GM23338 (cell line): ENCODE measurements around the gene CARHSP1. TPM values are rescaled to one million over a fixed set of nuclear protein-coding genes. Genes with fewer than 3 reads are reported as not detected.

Experiments
- ATAC-seq: fragments of 200-7000 bp; cut with Tn5 transposase; 3 replicates; pipeline ENCODE4 v1.9.1; 2020
- DNase-seq: peaks from one replicate; pipeline ENCODE4 v3.0.0-alpha.2; 2015; ENCODE audit warnings: low spot score
- H2AFZ ChIP-seq: fragments of 200-600 bp; sonication (generic); 2 replicates; pipeline ENCODE4 v1.8.0; 2016; ENCODE audit warnings: antibody characterized with exemption, mild to moderate bottlenecking, moderate library complexity
- H3F3A ChIP-seq: fragments of 200-600 bp; sonication (generic); replicated peaks from 2 replicates; pipeline ENCODE4 v1.8.0; 2017; ENCODE audit warnings: antibody characterized with exemption, mixed run types, low read depth
- H3K27ac ChIP-seq: fragments of 200-600 bp; sonication (generic); 2 replicates; pipeline ENCODE4 v1.6.1; 2016; ENCODE audit warnings: low read depth
- H3K27me3 ChIP-seq: fragments of 200-600 bp; sonication (generic); 2 replicates; pipeline ENCODE4 v1.8.0; 2016; ENCODE audit warnings: mild to moderate bottlenecking, mixed run types, moderate library complexity; ENCODE audit not compliant: insufficient read depth
- H3K36me3 ChIP-seq: fragments of 200-600 bp; sonication (generic); 2 replicates; pipeline ENCODE4 v1.8.0; 2016; ENCODE audit warnings: mild to moderate bottlenecking; ENCODE audit not compliant: insufficient read depth
- H3K4me1 ChIP-seq: fragments of 200-600 bp; sonication (generic); 2 replicates; pipeline ENCODE4 v1.8.0; 2016; ENCODE audit warnings: mild to moderate bottlenecking, moderate library complexity; ENCODE audit not compliant: insufficient read depth
- H3K4me2 ChIP-seq: fragments of 200-600 bp; sonication (generic); 2 replicates; pipeline ENCODE4 v1.7.1; 2017; ENCODE audit warnings: mixed run types
- H3K4me3 ChIP-seq: fragments of 200-600 bp; sonication (generic); 2 replicates; pipeline ENCODE4 v1.6.1; 2016; ENCODE audit warnings: mixed run types
- H3K79me2 ChIP-seq: fragments of 200-600 bp; sonication (generic); replicated peaks from 2 replicates; pipeline ENCODE4 v1.8.0; 2017; ENCODE audit warnings: mild to moderate bottlenecking; ENCODE audit not compliant: insufficient read depth
- H3K9me2 ChIP-seq: fragments of 200-600 bp; sonication (generic); 2 replicates; pipeline ENCODE4 v1.8.0; 2017; ENCODE audit not compliant: insufficient read depth
- H4K20me1 ChIP-seq: fragments of 200-600 bp; sonication (generic); replicated peaks from 2 replicates; pipeline ENCODE4 v1.8.0; 2017; ENCODE audit warnings: mild to moderate bottlenecking; ENCODE audit not compliant: insufficient read depth
- H3K27ac Mint-ChIP-seq: 2 replicates; pipeline ENCODE4 v1.8.0; 2020; ENCODE audit warnings: inconsistent platforms, mild to moderate bottlenecking, moderate library complexity, mixed read lengths
- H3K27me3 Mint-ChIP-seq: 3 replicates; pipeline ENCODE4 v1.8.0; 2022; ENCODE audit warnings: low read depth, mild to moderate bottlenecking, moderate library complexity, mixed read lengths, inconsistent platforms; ENCODE audit not compliant: insufficient read depth, poor library complexity
- H3K36me3 Mint-ChIP-seq: 3 replicates; pipeline ENCODE4 v1.8.0; 2021; ENCODE audit warnings: low read depth, mild to moderate bottlenecking, inconsistent platforms, moderate library complexity, mixed read lengths
- H3K4me1 Mint-ChIP-seq: 3 replicates; pipeline ENCODE4 v1.8.0; 2020; ENCODE audit warnings: mild to moderate bottlenecking, inconsistent platforms, mixed read lengths
- H3K4me3 Mint-ChIP-seq: 3 replicates; pipeline ENCODE4 v1.8.0; 2021; ENCODE audit warnings: moderate library complexity, mild to moderate bottlenecking, inconsistent platforms, mixed read lengths
- H3K9me3 Mint-ChIP-seq: 3 replicates; pipeline ENCODE4 v1.8.0; 2020; ENCODE audit warnings: moderate library complexity, mild to moderate bottlenecking, inconsistent platforms, mixed read lengths
- CREB1 ChIP-seq: fragments of 250-450 bp; sonication (Bioruptor Pico); IDR thresholded peaks from 2 replicates; pipeline ENCODE4 v1.5.0; 2020; ENCODE audit warnings: low read depth, mild to moderate bottlenecking, moderate library complexity
- EZH2 ChIP-seq: fragments of 200-600 bp; sonication (generic); IDR thresholded peaks from one replicate; pipeline ENCODE4 v1.8.0; 2017; ENCODE audit warnings: antibody characterized with exemption, mild to moderate bottlenecking, low read depth; ENCODE audit not compliant: unreplicated experiment
- EZH2phosphoT487 ChIP-seq: fragments of 200-600 bp; sonication (generic); IDR thresholded peaks from one replicate; pipeline ENCODE4 v1.8.1; 2018; ENCODE audit warnings: antibody characterized with exemption; ENCODE audit not compliant: unreplicated experiment
- JUNB ChIP-seq: IDR thresholded peaks from one replicate; pipeline ENCODE4 v1.6.1; 2016; ENCODE audit warnings: antibody characterized with exemption; ENCODE audit not compliant: unreplicated experiment
- NANOG ChIP-seq: IDR thresholded peaks from 2 replicates; pipeline ENCODE4 v1.6.1; 2016; ENCODE audit warnings: antibody characterized with exemption, borderline replicate concordance
- POLR2AphosphoS5 ChIP-seq: IDR thresholded peaks from 2 replicates; pipeline ENCODE4 v1.6.1; 2016; ENCODE audit warnings: antibody characterized with exemption, low read depth
- STAT1 ChIP-seq: IDR thresholded peaks from one replicate; pipeline ENCODE4 v1.6.1; 2016; ENCODE audit warnings: antibody characterized with exemption; ENCODE audit not compliant: unreplicated experiment
- ZNF114 ChIP-seq: fragments of 250-450 bp; sonication (Bioruptor Pico); IDR thresholded peaks from 2 replicates; pipeline ENCODE4 v1.5.0; 2020; ENCODE audit warnings: mild to moderate bottlenecking, moderate library complexity
- ZNF331 ChIP-seq: fragments of 250-450 bp; sonication (Bioruptor Pico); IDR thresholded peaks from 2 replicates; pipeline ENCODE4 v1.5.0; 2020; ENCODE audit warnings: low read depth, mild to moderate bottlenecking, moderate library complexity
- polyA plus RNA-seq: library from polyadenylated mRNA; unstranded; fragments of >200 nt; fragmentation: Nextera tagmentation; extraction: Ambion mirVana; gene quantifications from 2 replicates; pipeline ENCODE4 v1.2.1, GENCODE V29; 2016
- total RNA-seq: library from RNA; depleted of rRNA; stranded (reverse); fragments of >200 nt; shearing (Covaris generic); gene quantifications from 2 replicates; pipeline ENCODE4 v1.2.3, GENCODE V29; 2014
- TF ChIP-seq, protein P1 (sequence below): IDR thresholded peaks from 2 replicates; pipeline ENCODE4 v1.6.1; 2016; ENCODE audit warnings: antibody characterized with exemption
- TF ChIP-seq, protein P2 (sequence below): IDR thresholded peaks from one replicate; pipeline ENCODE4 v1.6.1; 2018; ENCODE audit warnings: antibody characterized with exemption; ENCODE audit not compliant: unreplicated experiment
- TF ChIP-seq, protein P3 (sequence below), 2 experiments: fragments of 200-600 bp in 1 of 2; sonication (generic) in 1 of 2; conservative IDR thresholded peaks; 2 replicates each; pipeline versions ENCODE4 v1.5.1 to v1.6.1; 2016 to 2017; ENCODE audit warnings: antibody characterized with exemption in 2 of 2, low read depth in 2 of 2, mild to moderate bottlenecking in 2 of 2, moderate library complexity in 1 of 2
- TF ChIP-seq, protein P4 (sequence below): fragments of 250-450 bp; sonication (Bioruptor Pico); IDR thresholded peaks from 2 replicates; pipeline ENCODE4 v1.5.0; 2020; ENCODE audit warnings: mild to moderate bottlenecking, moderate library complexity

CARHSP1 gene
- total and polyA plus RNA-seq, 2 experiments from 2014 or later, result 286 to 339 TPM

DNA sequence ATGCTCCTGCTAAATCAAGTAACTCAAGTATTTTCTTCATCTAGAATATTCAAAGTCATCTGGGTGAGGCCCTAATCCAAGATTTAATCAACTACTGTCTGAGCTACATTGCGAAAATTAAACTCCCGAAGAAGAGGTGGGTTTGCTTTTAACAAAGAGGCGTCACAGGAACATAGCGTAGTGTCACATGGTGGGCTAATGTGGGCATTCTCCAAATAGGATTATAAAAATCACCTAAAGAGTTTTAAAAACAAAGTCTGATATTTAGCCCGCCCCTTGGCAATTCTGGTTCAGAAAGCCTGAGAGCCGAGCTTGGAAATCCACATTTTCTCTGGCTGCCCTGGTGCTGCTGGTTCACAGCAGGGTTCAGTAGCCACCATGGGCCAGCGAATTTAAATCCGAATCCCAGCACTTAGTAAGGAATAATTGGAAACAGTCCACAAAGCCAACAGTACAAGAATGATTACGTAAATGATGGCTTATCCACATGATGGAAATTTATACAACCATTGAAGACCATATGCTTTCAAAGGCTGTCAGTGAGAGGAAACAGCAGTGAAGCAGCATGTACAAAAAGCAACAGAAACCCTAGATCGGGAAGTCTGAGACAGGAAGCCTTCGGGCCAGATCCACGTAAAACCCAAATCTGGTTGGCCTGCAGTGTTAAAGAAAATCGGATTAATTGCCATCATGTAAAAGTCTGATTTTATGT, 62.4 kb downstream of the CARHSP1 start:
- no peaks in the 10 kb centered on the region for H3K4me1 ChIP-seq
- Mint-ChIP-seq H3K9me3 (no peaks in the 10 kb centered on the region; the same call in 2 of the 3 replicates), H3K4me3 (no peak overlapping the region), H3K4me1 (no peaks in the 10 kb centered on the region), H3K27ac (no peak overlapping the region; the same call in 1 of the 2 replicates), H3K27me3 (peaks cover 7% of the 10 kb centered on the region), H3K36me3 (peaks cover 96% of the 10 kb centered on the region)
- H3K79me2 ChIP-seq, result peaks cover 62% of the 10 kb centered on the region
- H4K20me1 ChIP-seq, result peaks cover 29% of the 10 kb centered on the region
- H3K4me2 ChIP-seq, result no peak overlapping the region
- 0 out of 2 replicates have a peak overlapping the region, but pooled peaks have one; percentile 63 for H3K27ac ChIP-seq
- H3K9me2 ChIP-seq, result no peaks in the 10 kb centered on the region
- H3K27me3 ChIP-seq, result no peaks in the 10 kb centered on the region
- peaks cover 16% of the 10 kb centered on the region; the same call in 1 of the 2 replicates for H3F3A ChIP-seq
- no peak for TF ChIP-seq NANOG
- TF ChIP-seq, protein P1, sequence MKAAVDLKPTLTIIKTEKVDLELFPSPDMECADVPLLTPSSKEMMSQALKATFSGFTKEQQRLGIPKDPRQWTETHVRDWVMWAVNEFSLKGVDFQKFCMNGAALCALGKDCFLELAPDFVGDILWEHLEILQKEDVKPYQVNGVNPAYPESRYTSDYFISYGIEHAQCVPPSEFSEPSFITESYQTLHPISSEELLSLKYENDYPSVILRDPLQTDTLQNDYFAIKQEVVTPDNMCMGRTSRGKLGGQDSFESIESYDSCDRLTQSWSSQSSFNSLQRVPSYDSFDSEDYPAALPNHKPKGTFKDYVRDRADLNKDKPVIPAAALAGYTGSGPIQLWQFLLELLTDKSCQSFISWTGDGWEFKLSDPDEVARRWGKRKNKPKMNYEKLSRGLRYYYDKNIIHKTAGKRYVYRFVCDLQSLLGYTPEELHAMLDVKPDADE, result no peak
- no peak for TF ChIP-seq STAT1
- TF ChIP-seq JUNB, result no peak
- TF ChIP-seq CREB1 (CRISPR knock-in tag), result no peak
- TF ChIP-seq, protein P2, sequence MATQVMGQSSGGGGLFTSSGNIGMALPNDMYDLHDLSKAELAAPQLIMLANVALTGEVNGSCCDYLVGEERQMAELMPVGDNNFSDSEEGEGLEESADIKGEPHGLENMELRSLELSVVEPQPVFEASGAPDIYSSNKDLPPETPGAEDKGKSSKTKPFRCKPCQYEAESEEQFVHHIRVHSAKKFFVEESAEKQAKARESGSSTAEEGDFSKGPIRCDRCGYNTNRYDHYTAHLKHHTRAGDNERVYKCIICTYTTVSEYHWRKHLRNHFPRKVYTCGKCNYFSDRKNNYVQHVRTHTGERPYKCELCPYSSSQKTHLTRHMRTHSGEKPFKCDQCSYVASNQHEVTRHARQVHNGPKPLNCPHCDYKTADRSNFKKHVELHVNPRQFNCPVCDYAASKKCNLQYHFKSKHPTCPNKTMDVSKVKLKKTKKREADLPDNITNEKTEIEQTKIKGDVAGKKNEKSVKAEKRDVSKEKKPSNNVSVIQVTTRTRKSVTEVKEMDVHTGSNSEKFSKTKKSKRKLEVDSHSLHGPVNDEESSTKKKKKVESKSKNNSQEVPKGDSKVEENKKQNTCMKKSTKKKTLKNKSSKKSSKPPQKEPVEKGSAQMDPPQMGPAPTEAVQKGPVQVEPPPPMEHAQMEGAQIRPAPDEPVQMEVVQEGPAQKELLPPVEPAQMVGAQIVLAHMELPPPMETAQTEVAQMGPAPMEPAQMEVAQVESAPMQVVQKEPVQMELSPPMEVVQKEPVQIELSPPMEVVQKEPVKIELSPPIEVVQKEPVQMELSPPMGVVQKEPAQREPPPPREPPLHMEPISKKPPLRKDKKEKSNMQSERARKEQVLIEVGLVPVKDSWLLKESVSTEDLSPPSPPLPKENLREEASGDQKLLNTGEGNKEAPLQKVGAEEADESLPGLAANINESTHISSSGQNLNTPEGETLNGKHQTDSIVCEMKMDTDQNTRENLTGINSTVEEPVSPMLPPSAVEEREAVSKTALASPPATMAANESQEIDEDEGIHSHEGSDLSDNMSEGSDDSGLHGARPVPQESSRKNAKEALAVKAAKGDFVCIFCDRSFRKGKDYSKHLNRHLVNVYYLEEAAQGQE, result no peak
- TF ChIP-seq POLR2AphosphoS5, result no peak
- no peak for TF ChIP-seq ZNF331 (CRISPR knock-in tag)
- TF ChIP-seq, protein P3, sequence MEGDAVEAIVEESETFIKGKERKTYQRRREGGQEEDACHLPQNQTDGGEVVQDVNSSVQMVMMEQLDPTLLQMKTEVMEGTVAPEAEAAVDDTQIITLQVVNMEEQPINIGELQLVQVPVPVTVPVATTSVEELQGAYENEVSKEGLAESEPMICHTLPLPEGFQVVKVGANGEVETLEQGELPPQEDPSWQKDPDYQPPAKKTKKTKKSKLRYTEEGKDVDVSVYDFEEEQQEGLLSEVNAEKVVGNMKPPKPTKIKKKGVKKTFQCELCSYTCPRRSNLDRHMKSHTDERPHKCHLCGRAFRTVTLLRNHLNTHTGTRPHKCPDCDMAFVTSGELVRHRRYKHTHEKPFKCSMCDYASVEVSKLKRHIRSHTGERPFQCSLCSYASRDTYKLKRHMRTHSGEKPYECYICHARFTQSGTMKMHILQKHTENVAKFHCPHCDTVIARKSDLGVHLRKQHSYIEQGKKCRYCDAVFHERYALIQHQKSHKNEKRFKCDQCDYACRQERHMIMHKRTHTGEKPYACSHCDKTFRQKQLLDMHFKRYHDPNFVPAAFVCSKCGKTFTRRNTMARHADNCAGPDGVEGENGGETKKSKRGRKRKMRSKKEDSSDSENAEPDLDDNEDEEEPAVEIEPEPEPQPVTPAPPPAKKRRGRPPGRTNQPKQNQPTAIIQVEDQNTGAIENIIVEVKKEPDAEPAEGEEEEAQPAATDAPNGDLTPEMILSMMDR (conservative IDR thresholded peaks at IDR 0.05; ENCODE audit: low read depth in 2 of 2), result no peak
- no peak for TF ChIP-seq EZH2
- no peak for TF ChIP-seq EZH2phosphoT487
- no peak for TF ChIP-seq ZNF114 (CRISPR knock-in tag)
- TF ChIP-seq, protein P4, sequence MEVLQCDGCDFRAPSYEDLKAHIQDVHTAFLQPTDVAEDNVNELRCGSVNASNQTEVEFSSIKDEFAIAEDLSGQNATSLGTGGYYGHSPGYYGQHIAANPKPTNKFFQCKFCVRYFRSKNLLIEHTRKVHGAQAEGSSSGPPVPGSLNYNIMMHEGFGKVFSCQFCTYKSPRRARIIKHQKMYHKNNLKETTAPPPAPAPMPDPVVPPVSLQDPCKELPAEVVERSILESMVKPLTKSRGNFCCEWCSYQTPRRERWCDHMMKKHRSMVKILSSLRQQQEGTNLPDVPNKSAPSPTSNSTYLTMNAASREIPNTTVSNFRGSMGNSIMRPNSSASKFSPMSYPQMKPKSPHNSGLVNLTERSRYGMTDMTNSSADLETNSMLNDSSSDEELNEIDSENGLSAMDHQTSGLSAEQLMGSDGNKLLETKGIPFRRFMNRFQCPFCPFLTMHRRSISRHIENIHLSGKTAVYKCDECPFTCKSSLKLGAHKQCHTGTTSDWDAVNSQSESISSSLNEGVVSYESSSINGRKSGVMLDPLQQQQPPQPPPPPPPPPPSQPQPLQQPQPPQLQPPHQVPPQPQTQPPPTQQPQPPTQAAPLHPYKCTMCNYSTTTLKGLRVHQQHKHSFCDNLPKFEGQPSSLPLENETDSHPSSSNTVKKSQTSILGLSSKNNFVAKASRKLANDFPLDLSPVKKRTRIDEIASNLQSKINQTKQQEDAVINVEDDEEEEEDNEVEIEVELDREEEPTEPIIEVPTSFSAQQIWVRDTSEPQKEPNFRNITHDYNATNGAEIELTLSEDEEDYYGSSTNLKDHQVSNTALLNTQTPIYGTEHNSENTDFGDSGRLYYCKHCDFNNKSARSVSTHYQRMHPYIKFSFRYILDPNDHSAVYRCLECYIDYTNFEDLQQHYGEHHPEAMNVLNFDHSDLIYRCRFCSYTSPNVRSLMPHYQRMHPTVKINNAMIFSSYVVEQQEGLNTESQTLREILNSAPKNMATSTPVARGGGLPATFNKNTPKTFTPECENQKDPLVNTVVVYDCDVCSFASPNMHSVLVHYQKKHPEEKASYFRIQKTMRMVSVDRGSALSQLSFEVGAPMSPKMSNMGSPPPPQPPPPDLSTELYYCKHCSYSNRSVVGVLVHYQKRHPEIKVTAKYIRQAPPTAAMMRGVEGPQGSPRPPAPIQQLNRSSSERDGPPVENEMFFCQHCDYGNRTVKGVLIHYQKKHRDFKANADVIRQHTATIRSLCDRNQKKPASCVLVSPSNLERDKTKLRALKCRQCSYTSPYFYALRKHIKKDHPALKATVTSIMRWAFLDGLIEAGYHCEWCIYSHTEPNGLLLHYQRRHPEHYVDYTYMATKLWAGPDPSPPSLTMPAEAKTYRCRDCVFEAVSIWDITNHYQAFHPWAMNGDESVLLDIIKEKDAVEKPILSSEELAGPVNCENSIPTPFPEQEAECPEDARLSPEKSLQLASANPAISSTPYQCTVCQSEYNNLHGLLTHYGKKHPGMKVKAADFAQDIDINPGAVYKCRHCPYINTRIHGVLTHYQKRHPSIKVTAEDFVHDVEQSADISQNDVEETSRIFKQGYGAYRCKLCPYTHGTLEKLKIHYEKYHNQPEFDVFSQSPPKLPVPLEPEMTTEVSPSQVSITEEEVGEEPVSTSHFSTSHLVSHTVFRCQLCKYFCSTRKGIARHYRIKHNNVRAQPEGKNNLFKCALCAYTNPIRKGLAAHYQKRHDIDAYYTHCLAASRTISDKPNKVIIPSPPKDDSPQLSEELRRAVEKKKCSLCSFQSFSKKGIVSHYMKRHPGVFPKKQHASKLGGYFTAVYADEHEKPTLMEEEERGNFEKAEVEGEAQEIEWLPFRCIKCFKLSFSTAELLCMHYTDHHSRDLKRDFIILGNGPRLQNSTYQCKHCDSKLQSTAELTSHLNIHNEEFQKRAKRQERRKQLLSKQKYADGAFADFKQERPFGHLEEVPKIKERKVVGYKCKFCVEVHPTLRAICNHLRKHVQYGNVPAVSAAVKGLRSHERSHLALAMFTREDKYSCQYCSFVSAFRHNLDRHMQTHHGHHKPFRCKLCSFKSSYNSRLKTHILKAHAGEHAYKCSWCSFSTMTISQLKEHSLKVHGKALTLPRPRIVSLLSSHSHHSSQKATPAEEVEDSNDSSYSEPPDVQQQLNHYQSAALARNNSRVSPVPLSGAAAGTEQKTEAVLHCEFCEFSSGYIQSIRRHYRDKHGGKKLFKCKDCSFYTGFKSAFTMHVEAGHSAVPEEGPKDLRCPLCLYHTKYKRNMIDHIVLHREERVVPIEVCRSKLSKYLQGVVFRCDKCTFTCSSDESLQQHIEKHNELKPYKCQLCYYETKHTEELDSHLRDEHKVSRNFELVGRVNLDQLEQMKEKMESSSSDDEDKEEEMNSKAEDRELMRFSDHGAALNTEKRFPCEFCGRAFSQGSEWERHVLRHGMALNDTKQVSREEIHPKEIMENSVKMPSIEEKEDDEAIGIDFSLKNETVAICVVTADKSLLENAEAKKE (CRISPR knock-in tag), result no peak
- ATAC-seq, result no peak
- H3K36me3 ChIP-seq, result peaks cover 76% of the 10 kb centered on the region
- no peak overlapping the region for H3K4me3 ChIP-seq
- H2AFZ ChIP-seq, result no peak overlapping the region
- DNase-seq, result no peak
